Cerebellar nuclear complex (tissue), 1 donor: ENCODE measurements around the gene TTYH1.
"Not testable (repeated sequence)": the region's sequence is repeated elsewhere in the genome, so short reads cannot be mapped to it uniquely, and the experiment has no call there.

Experiments
- DNase-seq, 2 experiments: peaks; one replicate each; lab custom pipeline; 2025; lab: John Stamatoyannopoulos, UW

The TTYH1 gene

GRCh38 chr19:54460230-54461005 is 45.2 kb downstream of the TTYH1 start:
- DNase-seq: no peak

- DNase-seq: no peak
Observed at GRCh38 chr19:54461210-54461609, 45.9 kb downstream of the TTYH1 start.

GRCh38 chr19:54461613-54462012 is 46.3 kb downstream of the TTYH1 start:
- no peak for DNase-seq

GRCh38 chr19:54462047-54462654 is 46.9 kb downstream of the TTYH1 start:
- no peak for DNase-seq

- DNase-seq: no peak
Observed at GRCh38 chr19:54462655-54463530, 47.6 kb downstream of the TTYH1 start.

- peak; percentile 61 to 70 for DNase-seq
Observed at GRCh38 chr19:54463531-54464043, 48.3 kb downstream of the TTYH1 start, which contains the start of gene LENG9. Gene LENG9, minus strand, starts transcription at chr19:54463778. Its CDS starts 252 bp downstream, at chr19:54463526.

GRCh38 chr19:54464044-54464629 is 48.9 kb downstream of the TTYH1 start:
- DNase-seq: peak; percentile 38 to 44

GRCh38 chr19:54464630-54465425 is 49.6 kb downstream of the TTYH1 start:
- DNase-seq: peak in 1 of 2 experiments; percentile 59

- DNase-seq: no peak
Observed at GRCh38 chr19:54465426-54466109, 50.3 kb downstream of the TTYH1 start.

GRCh38 chr19:54466110-54466480 is 50.8 kb downstream of the TTYH1 start:
- DNase-seq: not testable (repeated sequence)

GRCh38 chr19:54469496-54469934 is 54.3 kb downstream of the TTYH1 start:
- DNase-seq: no peak

- no peak for DNase-seq
Observed at GRCh38 chr19:54470276-54470887, 55.1 kb downstream of the TTYH1 start.

- no peak for DNase-seq
Observed at GRCh38 chr19:54470991-54471782, 55.9 kb downstream of the TTYH1 start.

GRCh38 chr19:54473071-54473891 is 58.0 kb downstream of the TTYH1 start, which contains the start of gene CDC42EP5:
Gene CDC42EP5, minus strand, starts transcription at chr19:54473296. Its CDS starts 7,749 bp downstream, at chr19:54465547.
- no peak for DNase-seq

GRCh38 chr19:54473892-54474372 is 58.7 kb downstream of the TTYH1 start:
- DNase-seq: no peak

- DNase-seq: no peak
Observed at GRCh38 chr19:54475706-54476105, 60.4 kb downstream of the TTYH1 start.

- DNase-seq: no peak
Observed at GRCh38 chr19:54477650-54478049, 62.4 kb downstream of the TTYH1 start.
